ENCODE results near the gene ZNF195. TPM values are rescaled to one million over a fixed set of nuclear protein-coding genes. Genes with fewer than 3 reads are reported as not detected.
A peak's percentile ranks its signal among the peaks of the same experiment; 100 is the strongest.

The ZNF195 gene
- total RNA-seq (2014; rRNA removed; shearing (Covaris generic)) (95.3 and 101 TPM in 2 replicates), polyA plus RNA-seq (2016; fragmentation: Nextera tagmentation; extraction: Ambion mirVana) (81.6 and 116 TPM in 2 replicates)
- long read RNA-seq, transcript ZNF195-215 (6 exons, 2,008 nt) = minor isoform, 5 of 75 reads
- long read RNA-seq, transcript ZNF195-204 (4 exons, 2,970 nt) = major isoform, 45 of 75 reads
- long read RNA-seq, partial matches to known transcripts = 1 of 75 reads
- long read RNA-seq, other reads (novel, unspliced or antisense) = 17 of 75 reads

- H3K27ac Mint-ChIP-seq = peak within 1 kb of the TSS; percentile 99
- peak within 1 kb of the TSS; percentile 96 for H3K4me2 ChIP-seq
- H4K20me1 ChIP-seq (replicated peaks; ENCODE audit: insufficient read depth) = peaks cover 49% of the 10 kb centered on the region
- peaks cover 80% of the 10 kb centered on the region for H3K36me3 Mint-ChIP-seq (ENCODE audit: low read depth)
- H3K27me3 ChIP-seq (ENCODE audit: insufficient read depth) = no peaks in the 10 kb centered on the region
- H3K4me1 Mint-ChIP-seq = peaks cover 62% of the 10 kb centered on the region
- H3K79me2 ChIP-seq (replicated peaks; ENCODE audit: insufficient read depth) = peaks cover 81% of the 10 kb centered on the region
- H3K36me3 ChIP-seq (ENCODE audit: insufficient read depth) = peaks cover 41% of the 10 kb centered on the region
- H3K27me3 Mint-ChIP-seq (ENCODE audit: insufficient read depth, low read depth, poor library complexity) = peaks cover 5% of the 10 kb centered on the region
- H3K9me2 ChIP-seq (ENCODE audit: insufficient read depth) = no peaks in the 10 kb centered on the region
- peak within 1 kb of the TSS; percentile 73; the same call in 1 of the 2 replicates for H2AFZ ChIP-seq
- H3K4me3 ChIP-seq = peak within 1 kb of the TSS; percentile 99
- peaks cover 2% of the 10 kb centered on the region; the same call in 1 of the 3 replicates for H3K9me3 Mint-ChIP-seq
- H3F3A ChIP-seq (replicated peaks; ENCODE audit: low read depth) = peaks cover 5% of the 10 kb centered on the region; the same call in 1 of the 2 replicates
- H3K4me3 Mint-ChIP-seq = peak within 1 kb of the TSS; percentile 98
- H3K4me1 ChIP-seq (ENCODE audit: insufficient read depth) = peaks cover 48% of the 10 kb centered on the region
- H3K27ac ChIP-seq (ENCODE audit: low read depth) = peak within 1 kb of the TSS; percentile 86
- peak; percentile 93 for ATAC-seq
- DNase-seq (ENCODE audit: low spot score) = peak; percentile 100
- TF ChIP-seq ZNF331 (CRISPR knock-in tag; IDR thresholded peaks at IDR 0.05; ENCODE audit: low read depth) (no peak), JUNB (IDR thresholded peaks at IDR 0.05; ENCODE audit: unreplicated experiment) (no peak), EZH2phosphoT487 (IDR thresholded peaks at IDR 0.05; ENCODE audit: unreplicated experiment) (no peak), STAT1 (IDR thresholded peaks at IDR 0.05; ENCODE audit: unreplicated experiment) (no peak), POLR2AphosphoS5 (IDR thresholded peaks at IDR 0.05; ENCODE audit: low read depth) (peak; percentile 95), EZH2 (IDR thresholded peaks at IDR 0.05; ENCODE audit: low read depth, unreplicated experiment) (no peak), NANOG (IDR thresholded peaks at IDR 0.05; ENCODE audit: borderline replicate concordance) (no peak), CREB1 (CRISPR knock-in tag; IDR thresholded peaks at IDR 0.05; ENCODE audit: low read depth) (0 out of 2 replicates have a peak, but pooled peaks have one; percentile 12), ZNF114 (CRISPR knock-in tag; IDR thresholded peaks at IDR 0.05) (no peak)
- TF ChIP-seq, protein P1, sequence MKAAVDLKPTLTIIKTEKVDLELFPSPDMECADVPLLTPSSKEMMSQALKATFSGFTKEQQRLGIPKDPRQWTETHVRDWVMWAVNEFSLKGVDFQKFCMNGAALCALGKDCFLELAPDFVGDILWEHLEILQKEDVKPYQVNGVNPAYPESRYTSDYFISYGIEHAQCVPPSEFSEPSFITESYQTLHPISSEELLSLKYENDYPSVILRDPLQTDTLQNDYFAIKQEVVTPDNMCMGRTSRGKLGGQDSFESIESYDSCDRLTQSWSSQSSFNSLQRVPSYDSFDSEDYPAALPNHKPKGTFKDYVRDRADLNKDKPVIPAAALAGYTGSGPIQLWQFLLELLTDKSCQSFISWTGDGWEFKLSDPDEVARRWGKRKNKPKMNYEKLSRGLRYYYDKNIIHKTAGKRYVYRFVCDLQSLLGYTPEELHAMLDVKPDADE (IDR thresholded peaks at IDR 0.05) = peak; percentile 54; the same call in 1 of the 2 replicates
- TF ChIP-seq, protein P2, sequence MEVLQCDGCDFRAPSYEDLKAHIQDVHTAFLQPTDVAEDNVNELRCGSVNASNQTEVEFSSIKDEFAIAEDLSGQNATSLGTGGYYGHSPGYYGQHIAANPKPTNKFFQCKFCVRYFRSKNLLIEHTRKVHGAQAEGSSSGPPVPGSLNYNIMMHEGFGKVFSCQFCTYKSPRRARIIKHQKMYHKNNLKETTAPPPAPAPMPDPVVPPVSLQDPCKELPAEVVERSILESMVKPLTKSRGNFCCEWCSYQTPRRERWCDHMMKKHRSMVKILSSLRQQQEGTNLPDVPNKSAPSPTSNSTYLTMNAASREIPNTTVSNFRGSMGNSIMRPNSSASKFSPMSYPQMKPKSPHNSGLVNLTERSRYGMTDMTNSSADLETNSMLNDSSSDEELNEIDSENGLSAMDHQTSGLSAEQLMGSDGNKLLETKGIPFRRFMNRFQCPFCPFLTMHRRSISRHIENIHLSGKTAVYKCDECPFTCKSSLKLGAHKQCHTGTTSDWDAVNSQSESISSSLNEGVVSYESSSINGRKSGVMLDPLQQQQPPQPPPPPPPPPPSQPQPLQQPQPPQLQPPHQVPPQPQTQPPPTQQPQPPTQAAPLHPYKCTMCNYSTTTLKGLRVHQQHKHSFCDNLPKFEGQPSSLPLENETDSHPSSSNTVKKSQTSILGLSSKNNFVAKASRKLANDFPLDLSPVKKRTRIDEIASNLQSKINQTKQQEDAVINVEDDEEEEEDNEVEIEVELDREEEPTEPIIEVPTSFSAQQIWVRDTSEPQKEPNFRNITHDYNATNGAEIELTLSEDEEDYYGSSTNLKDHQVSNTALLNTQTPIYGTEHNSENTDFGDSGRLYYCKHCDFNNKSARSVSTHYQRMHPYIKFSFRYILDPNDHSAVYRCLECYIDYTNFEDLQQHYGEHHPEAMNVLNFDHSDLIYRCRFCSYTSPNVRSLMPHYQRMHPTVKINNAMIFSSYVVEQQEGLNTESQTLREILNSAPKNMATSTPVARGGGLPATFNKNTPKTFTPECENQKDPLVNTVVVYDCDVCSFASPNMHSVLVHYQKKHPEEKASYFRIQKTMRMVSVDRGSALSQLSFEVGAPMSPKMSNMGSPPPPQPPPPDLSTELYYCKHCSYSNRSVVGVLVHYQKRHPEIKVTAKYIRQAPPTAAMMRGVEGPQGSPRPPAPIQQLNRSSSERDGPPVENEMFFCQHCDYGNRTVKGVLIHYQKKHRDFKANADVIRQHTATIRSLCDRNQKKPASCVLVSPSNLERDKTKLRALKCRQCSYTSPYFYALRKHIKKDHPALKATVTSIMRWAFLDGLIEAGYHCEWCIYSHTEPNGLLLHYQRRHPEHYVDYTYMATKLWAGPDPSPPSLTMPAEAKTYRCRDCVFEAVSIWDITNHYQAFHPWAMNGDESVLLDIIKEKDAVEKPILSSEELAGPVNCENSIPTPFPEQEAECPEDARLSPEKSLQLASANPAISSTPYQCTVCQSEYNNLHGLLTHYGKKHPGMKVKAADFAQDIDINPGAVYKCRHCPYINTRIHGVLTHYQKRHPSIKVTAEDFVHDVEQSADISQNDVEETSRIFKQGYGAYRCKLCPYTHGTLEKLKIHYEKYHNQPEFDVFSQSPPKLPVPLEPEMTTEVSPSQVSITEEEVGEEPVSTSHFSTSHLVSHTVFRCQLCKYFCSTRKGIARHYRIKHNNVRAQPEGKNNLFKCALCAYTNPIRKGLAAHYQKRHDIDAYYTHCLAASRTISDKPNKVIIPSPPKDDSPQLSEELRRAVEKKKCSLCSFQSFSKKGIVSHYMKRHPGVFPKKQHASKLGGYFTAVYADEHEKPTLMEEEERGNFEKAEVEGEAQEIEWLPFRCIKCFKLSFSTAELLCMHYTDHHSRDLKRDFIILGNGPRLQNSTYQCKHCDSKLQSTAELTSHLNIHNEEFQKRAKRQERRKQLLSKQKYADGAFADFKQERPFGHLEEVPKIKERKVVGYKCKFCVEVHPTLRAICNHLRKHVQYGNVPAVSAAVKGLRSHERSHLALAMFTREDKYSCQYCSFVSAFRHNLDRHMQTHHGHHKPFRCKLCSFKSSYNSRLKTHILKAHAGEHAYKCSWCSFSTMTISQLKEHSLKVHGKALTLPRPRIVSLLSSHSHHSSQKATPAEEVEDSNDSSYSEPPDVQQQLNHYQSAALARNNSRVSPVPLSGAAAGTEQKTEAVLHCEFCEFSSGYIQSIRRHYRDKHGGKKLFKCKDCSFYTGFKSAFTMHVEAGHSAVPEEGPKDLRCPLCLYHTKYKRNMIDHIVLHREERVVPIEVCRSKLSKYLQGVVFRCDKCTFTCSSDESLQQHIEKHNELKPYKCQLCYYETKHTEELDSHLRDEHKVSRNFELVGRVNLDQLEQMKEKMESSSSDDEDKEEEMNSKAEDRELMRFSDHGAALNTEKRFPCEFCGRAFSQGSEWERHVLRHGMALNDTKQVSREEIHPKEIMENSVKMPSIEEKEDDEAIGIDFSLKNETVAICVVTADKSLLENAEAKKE (CRISPR knock-in tag; IDR thresholded peaks at IDR 0.05) = no peak
- TF ChIP-seq, protein P3, sequence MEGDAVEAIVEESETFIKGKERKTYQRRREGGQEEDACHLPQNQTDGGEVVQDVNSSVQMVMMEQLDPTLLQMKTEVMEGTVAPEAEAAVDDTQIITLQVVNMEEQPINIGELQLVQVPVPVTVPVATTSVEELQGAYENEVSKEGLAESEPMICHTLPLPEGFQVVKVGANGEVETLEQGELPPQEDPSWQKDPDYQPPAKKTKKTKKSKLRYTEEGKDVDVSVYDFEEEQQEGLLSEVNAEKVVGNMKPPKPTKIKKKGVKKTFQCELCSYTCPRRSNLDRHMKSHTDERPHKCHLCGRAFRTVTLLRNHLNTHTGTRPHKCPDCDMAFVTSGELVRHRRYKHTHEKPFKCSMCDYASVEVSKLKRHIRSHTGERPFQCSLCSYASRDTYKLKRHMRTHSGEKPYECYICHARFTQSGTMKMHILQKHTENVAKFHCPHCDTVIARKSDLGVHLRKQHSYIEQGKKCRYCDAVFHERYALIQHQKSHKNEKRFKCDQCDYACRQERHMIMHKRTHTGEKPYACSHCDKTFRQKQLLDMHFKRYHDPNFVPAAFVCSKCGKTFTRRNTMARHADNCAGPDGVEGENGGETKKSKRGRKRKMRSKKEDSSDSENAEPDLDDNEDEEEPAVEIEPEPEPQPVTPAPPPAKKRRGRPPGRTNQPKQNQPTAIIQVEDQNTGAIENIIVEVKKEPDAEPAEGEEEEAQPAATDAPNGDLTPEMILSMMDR (conservative IDR thresholded peaks at IDR 0.05; ENCODE audit: low read depth in 2 of 2) = 0 out of 4 replicates have a peak, but pooled peaks of 1 of the 2 experiments have one; percentile 14
Observed at GRCh38 chr11:3378426-3379423, at the start of gene ZNF195. Gene ZNF195 (minus strand): TSS chr11:3379146. CDS start chr11:3379040, 106 bp downstream.
